Hepatocyte (in vitro differentiated cells): ENCODE data around the gene CAPN2. TPM values are rescaled to one million over a fixed set of nuclear protein-coding genes. Genes with fewer than 3 reads are reported as not detected.

ENCODE experiments used
- DNase-seq: peaks from one replicate; pipeline ENCODE4 v3.0.0-alpha.2; 2016; ENCODE audit warnings: low spot score
- H2AFZ ChIP-seq: fragments of 200-600 bp; sonication (generic); 2 replicates; pipeline ENCODE4 v1.6.0; 2016; ENCODE audit warnings: antibody characterized with exemption, mild to moderate bottlenecking
- H3K27ac ChIP-seq: fragments of 200-600 bp; sonication (generic); 2 replicates; pipeline ENCODE4 v1.5.1; 2016; ENCODE audit warnings: mild to moderate bottlenecking
- H3K27me3 ChIP-seq: fragments of 200-600 bp; sonication (generic); 2 replicates; pipeline ENCODE4 v1.6.1; 2016
- H3K36me3 ChIP-seq: fragments of 200-600 bp; sonication (generic); replicated peaks from 2 replicates; pipeline ENCODE4 v1.5.1; 2016; ENCODE audit warnings: low read depth; ENCODE audit not compliant: insufficient read depth
- H3K4me1 ChIP-seq: fragments of 200-600 bp; sonication (generic); 2 replicates; pipeline ENCODE4 v1.5.1; 2016; ENCODE audit warnings: mild to moderate bottlenecking, moderate library complexity; ENCODE audit not compliant: insufficient read depth
- H3K4me2 ChIP-seq: fragments of 200-600 bp; sonication (generic); 2 replicates; pipeline ENCODE4 v1.6.0; 2016
- H3K4me3 ChIP-seq: fragments of 200-600 bp; sonication (generic); 2 replicates; pipeline ENCODE4 v1.5.1; 2016; ENCODE audit warnings: mild to moderate bottlenecking
- H3K79me2 ChIP-seq: fragments of 200-600 bp; sonication (generic); 2 replicates; pipeline ENCODE4 v1.6.0; 2017; ENCODE audit warnings: mild to moderate bottlenecking
- H3K9me2 ChIP-seq: fragments of 200-600 bp; sonication (generic); replicated peaks from 2 replicates; pipeline ENCODE4 v1.6.0; 2017; ENCODE audit warnings: mild to moderate bottlenecking; ENCODE audit not compliant: insufficient read depth
- H3K9me3 ChIP-seq: fragments of 200-600 bp; sonication (generic); 2 replicates; pipeline ENCODE4 v1.5.1; 2016; ENCODE audit warnings: low read depth, mild to moderate bottlenecking
- H4K20me1 ChIP-seq: fragments of 200-600 bp; sonication (generic); 2 replicates; pipeline ENCODE4 v1.6.0; 2016; ENCODE audit warnings: mild to moderate bottlenecking; ENCODE audit not compliant: insufficient read depth, poor library complexity, severe bottlenecking
- EZH2 ChIP-seq: fragments of 200-600 bp; sonication (generic); IDR thresholded peaks from 2 replicates; pipeline ENCODE4 v1.6.1; 2016; ENCODE audit warnings: antibody characterized with exemption, mild to moderate bottlenecking, borderline replicate concordance
- EZH2phosphoT487 ChIP-seq: fragments of 200-600 bp; sonication (generic); IDR thresholded peaks from one replicate; pipeline ENCODE4 v1.6.1; 2018; ENCODE audit warnings: antibody characterized with exemption, mild to moderate bottlenecking, low read depth, moderate library complexity; ENCODE audit not compliant: unreplicated experiment, severe bottlenecking
- WGBS: methylation state at CpG from one replicate; pipeline ENCODE4 v1.1.6; 2016; ENCODE audit warnings: low lambda C conversion rate; ENCODE audit errors: missing lambda C conversion rate; 5-methylcytosine and 5-hydroxymethylcytosine counted together
- polyA plus RNA-seq: library from polyadenylated mRNA; unstranded; fragments of >200 nt; fragmentation: Nextera tagmentation; extraction: Ambion mirVana; gene quantifications from 2 replicates; pipeline ENCODE4 v1.2.1, GENCODE V29; 2016
- total RNA-seq: library from RNA; depleted of rRNA; stranded (reverse); fragments of >200 nt; gene quantifications from 2 replicates; pipeline ENCODE4 v1.2.3, GENCODE V29; 2014
- TF ChIP-seq, protein P1 (sequence below): fragments of 200-600 bp; sonication (generic); IDR thresholded peaks from 2 replicates; pipeline ENCODE4 v1.5.1; 2016; ENCODE audit warnings: antibody characterized with exemption, mild to moderate bottlenecking; ENCODE audit not compliant: poor library complexity

Gene CAPN2
- total and polyA plus RNA-seq, 2 experiments from 2014 or later: 147 to 162 TPM

DNA sequence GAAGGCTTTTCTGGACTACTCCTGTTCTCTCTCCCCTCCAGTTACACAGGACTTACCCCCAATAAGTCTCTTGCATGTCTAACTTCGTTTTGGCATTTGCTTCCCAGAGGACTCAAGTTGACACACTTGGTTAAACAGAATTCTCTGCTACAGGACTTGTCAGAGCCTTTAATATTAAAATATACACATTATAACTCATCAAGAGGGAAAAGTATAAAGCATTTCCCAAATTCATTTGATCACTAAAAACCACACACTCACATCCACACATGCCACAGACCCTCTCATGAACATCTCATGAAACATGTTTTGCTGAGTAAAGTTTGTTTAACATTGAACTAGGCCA lies 8.7 kb upstream of the CAPN2 start:
- Histone ChIP-seq H3K9me3 (no peaks in the 10 kb centered on the region), H3K36me3 (no peaks in the 10 kb centered on the region), H3K79me2 (no peaks in the 10 kb centered on the region), H3K4me3 (no peak overlapping the region), H4K20me1 (no peaks in the 10 kb centered on the region), H3K4me1 (peaks cover 48% of the 10 kb centered on the region), H3K4me2 (no peak overlapping the region), H2AFZ (no peak overlapping the region), H3K9me2 (no peaks in the 10 kb centered on the region), H3K27ac (no peak overlapping the region), H3K27me3 (no peaks in the 10 kb centered on the region)
- TF ChIP-seq, protein P1, sequence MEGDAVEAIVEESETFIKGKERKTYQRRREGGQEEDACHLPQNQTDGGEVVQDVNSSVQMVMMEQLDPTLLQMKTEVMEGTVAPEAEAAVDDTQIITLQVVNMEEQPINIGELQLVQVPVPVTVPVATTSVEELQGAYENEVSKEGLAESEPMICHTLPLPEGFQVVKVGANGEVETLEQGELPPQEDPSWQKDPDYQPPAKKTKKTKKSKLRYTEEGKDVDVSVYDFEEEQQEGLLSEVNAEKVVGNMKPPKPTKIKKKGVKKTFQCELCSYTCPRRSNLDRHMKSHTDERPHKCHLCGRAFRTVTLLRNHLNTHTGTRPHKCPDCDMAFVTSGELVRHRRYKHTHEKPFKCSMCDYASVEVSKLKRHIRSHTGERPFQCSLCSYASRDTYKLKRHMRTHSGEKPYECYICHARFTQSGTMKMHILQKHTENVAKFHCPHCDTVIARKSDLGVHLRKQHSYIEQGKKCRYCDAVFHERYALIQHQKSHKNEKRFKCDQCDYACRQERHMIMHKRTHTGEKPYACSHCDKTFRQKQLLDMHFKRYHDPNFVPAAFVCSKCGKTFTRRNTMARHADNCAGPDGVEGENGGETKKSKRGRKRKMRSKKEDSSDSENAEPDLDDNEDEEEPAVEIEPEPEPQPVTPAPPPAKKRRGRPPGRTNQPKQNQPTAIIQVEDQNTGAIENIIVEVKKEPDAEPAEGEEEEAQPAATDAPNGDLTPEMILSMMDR: no peak
- TF ChIP-seq EZH2phosphoT487 (no peak), EZH2 (no peak)
- DNase-seq: no peak
- 43% methylated on average over 1 of the region's 1 CpG for WGBS

DNA sequence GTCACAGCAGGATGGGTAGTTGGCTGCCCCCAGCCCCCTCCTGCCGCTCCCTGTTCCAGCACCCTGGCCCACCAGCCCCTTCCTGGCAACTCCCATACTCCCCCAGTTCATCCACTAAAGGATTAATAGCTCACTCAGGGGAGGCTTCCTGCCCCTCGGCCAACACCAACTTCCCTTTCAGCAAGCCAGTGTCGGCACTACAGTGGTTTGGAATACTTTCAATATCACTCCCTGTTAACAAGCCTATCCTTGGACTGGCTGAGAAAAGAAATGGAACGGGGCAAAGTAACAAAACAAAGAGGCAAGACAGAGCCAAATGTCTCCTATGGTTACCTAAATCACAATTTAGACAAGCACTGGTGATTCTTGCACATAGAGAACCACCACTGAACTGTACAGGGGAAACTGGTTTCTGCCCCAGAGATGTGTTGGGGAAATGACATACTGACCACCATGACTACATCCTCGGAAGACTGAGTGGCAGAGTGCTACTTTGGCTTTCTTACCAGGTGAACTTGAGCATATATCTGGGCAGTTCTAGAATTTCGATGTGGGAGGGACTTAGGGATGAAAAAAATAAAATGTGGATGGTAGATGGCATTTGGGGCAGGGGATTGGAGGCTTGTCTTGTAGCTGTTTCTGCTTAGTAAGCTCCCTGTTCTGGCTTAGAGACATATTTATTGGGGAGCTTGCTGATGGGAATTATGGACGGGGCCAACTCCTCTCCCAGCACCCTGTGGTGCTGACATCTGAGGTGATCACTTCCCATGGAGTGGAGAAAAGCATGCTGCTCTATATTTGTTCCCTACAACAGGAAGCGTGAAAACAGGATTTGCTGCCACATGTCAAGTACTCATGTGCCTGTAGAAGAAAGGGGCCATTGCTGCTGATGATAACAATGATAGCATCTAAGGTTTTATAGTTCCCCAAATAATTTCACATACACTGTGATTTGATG lies 7.1 kb upstream of the CAPN2 start:
- H3K4me1 ChIP-seq: peaks cover 48% of the 10 kb centered on the region
- peak overlapping the region; percentile 92 for H3K27ac ChIP-seq
- H3K9me3 ChIP-seq: no peaks in the 10 kb centered on the region
- DNase-seq: no peak
- H3K36me3 ChIP-seq: no peaks in the 10 kb centered on the region
- no peaks in the 10 kb centered on the region for H3K27me3 ChIP-seq
- no peaks in the 10 kb centered on the region for H4K20me1 ChIP-seq
- no peaks in the 10 kb centered on the region for H3K9me2 ChIP-seq
- peak overlapping the region; percentile 17 for H3K4me2 ChIP-seq
- 65% methylated on average over 8 of the region's 8 CpGs for WGBS
- H3K4me3 ChIP-seq: no peak overlapping the region
- H2AFZ ChIP-seq: peak overlapping the region; percentile 5
- no peaks in the 10 kb centered on the region for H3K79me2 ChIP-seq
- TF ChIP-seq EZH2: no peak
- no peak for TF ChIP-seq EZH2phosphoT487
- TF ChIP-seq, protein P1: no peak

DNA sequence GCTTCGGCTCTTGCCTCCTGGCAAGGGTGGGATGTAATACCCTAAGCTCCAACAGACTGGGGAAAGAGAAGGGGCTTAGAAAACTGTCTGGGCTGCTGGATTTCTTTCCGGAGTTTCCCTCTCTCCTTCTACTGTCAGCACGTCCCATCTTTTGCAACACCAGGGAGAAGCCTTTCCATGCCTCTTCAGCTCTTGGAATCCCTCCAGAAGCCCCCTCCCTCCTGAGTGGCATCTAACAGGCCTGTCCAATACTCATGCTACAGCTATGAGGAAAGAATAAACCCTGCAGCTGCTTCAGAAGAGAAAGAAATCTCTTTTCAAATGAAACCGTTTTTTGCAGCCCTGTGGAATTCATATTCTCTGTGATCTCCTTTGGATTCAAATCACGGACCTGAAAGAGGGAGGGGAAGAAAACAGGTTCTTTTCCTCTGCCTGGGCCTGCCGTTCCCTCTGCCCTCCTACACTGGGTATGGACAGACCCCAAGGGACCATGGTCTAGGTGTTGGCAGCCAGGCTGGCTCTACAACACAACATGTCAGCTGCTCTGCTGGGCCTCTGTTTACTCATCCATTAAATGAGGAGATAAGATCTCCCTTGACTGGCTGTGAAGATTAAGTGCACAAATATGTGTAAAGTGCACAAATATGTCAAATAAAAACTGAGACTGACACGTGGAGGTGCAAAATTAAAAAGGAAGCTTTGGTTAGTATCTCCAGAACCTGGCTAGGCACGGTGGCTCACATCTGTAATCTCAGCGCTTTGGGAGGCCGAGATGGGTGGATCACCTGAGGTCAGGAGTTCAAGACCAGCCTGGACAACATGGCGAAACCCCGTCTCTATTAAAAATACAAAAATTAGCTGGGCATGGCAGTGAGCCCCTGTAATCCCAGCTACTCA lies 6.0 kb upstream of the CAPN2 start:
- Histone ChIP-seq H4K20me1 (no peaks in the 10 kb centered on the region), H3K36me3 (no peaks in the 10 kb centered on the region), H3K27me3 (no peaks in the 10 kb centered on the region), H3K79me2 (no peaks in the 10 kb centered on the region), H3K9me3 (no peaks in the 10 kb centered on the region), H3K4me2 (peak overlapping the region; percentile 63), H3K9me2 (no peaks in the 10 kb centered on the region), H3K27ac (peak overlapping the region; percentile 92), H2AFZ (no peak overlapping the region), H3K4me3 (no peak overlapping the region), H3K4me1 (peaks cover 41% of the 10 kb centered on the region)
- WGBS: 38% methylated on average over 12 of the region's 12 CpGs
- no peak for TF ChIP-seq EZH2
- no peak for TF ChIP-seq EZH2phosphoT487
- TF ChIP-seq, protein P1: no peak
- peak; percentile 91 for DNase-seq
